GM10847 (cell line): ENCODE measurements around the gene PRKCD.

ENCODE experiments used
- POLR2A ChIP-seq: IDR thresholded peaks from 2 replicates; pipeline ENCODE4 v1.6.1; 2011; ENCODE audit not compliant: insufficient read length; ENCODE audit errors: extremely low read depth

The PRKCD gene

GRCh38 chr3:53187430-53187829 lies 26.4 kb downstream of the PRKCD start:
- no peak for TF ChIP-seq POLR2A

GRCh38 chr3:53188136-53188685 lies 27.2 kb downstream of the PRKCD start:
- no peak for TF ChIP-seq POLR2A

- TF ChIP-seq POLR2A, result no peak
Measured at GRCh38 chr3:53188720-53189119, 27.7 kb downstream of the PRKCD start.

- TF ChIP-seq POLR2A, result no peak
Measured at GRCh38 chr3:53189276-53189675, 28.3 kb downstream of the PRKCD start.

- no peak for TF ChIP-seq POLR2A
Measured at GRCh38 chr3:53190659-53191058, 29.6 kb downstream of the PRKCD start.

GRCh38 chr3:53191836-53192480 lies 30.9 kb downstream of the PRKCD start:
- no peak for TF ChIP-seq POLR2A

- TF ChIP-seq POLR2A, result peak; percentile 22
Measured at GRCh38 chr3:53192608-53193007, 31.6 kb downstream of the PRKCD start.

- no peak for TF ChIP-seq POLR2A
Measured at GRCh38 chr3:53193466-53194209, 32.6 kb downstream of the PRKCD start.

- TF ChIP-seq POLR2A, result no peak
Measured at GRCh38 chr3:53194210-53195065, 33.4 kb downstream of the PRKCD start.

- no peak for TF ChIP-seq POLR2A
Measured at GRCh38 chr3:53195066-53195450, 34.0 kb downstream of the PRKCD start.

- no peak for TF ChIP-seq POLR2A
Measured at GRCh38 chr3:53195602-53196574, 34.9 kb downstream of the PRKCD start.

GRCh38 chr3:53196575-53197407 lies 35.8 kb downstream of the PRKCD start:
- TF ChIP-seq POLR2A, result no peak

GRCh38 chr3:53198256-53198977 lies 37.4 kb downstream of the PRKCD start:
- no peak for TF ChIP-seq POLR2A
